Cardiac muscle cell (in vitro differentiated cells and primary cell): Measurements from ENCODE around the gene SND1. TPM values are rescaled to one million over a fixed set of nuclear protein-coding genes. Genes with fewer than 3 reads are reported as not detected.

Experiments
- DNase-seq, 2 donors: peaks; one replicate each; pipeline versions ENCODE4 v3.0.0 to v3.0.0-alpha.2; 2010 to 2017; ENCODE audit warnings: low read depth in 1 of 2, low spot score in 1 of 2
- H3K27ac ChIP-seq: fragments of 200-600 bp; sonication (generic); 2 replicates; pipeline ENCODE4 v1.5.1; 2016
- H3K27me3 ChIP-seq: fragments of 200-600 bp; sonication (generic); 2 replicates; pipeline ENCODE4 v1.6.0; 2016; ENCODE audit warnings: control low read depth
- H3K36me3 ChIP-seq: fragments of 200-600 bp; sonication (generic); 2 replicates; pipeline ENCODE4 v1.5.1; 2016; ENCODE audit warnings: control low read depth
- H3K4me1 ChIP-seq: fragments of 200-600 bp; sonication (generic); 2 replicates; pipeline ENCODE4 v1.8.1; 2017; ENCODE audit warnings: low read depth, mild to moderate bottlenecking, mixed run types
- H3K4me3 ChIP-seq: fragments of 200-600 bp; sonication (generic); 2 replicates; pipeline ENCODE4 v1.5.1; 2016; ENCODE audit warnings: mild to moderate bottlenecking
- H3K9me3 ChIP-seq: fragments of 200-600 bp; sonication (generic); 2 replicates; pipeline ENCODE4 v1.5.1; 2017; ENCODE audit warnings: low read depth, mild to moderate bottlenecking, control low read depth
- CTCF ChIP-seq: IDR thresholded peaks from 2 replicates; pipeline ENCODE4 v1.5.1; 2012; ENCODE audit warnings: low read depth, mild to moderate bottlenecking, low read length
- polyA plus RNA-seq: library from polyadenylated mRNA; unstranded; fragments of >200 nt; fragmentation: Nextera tagmentation; extraction: Ambion mirVana; gene quantifications from 2 replicates; pipeline ENCODE4 v1.2.1, GENCODE V29; 2016
- total RNA-seq: library from RNA; depleted of rRNA; stranded (reverse); fragments of >200 nt; gene quantifications from 2 replicates; pipeline ENCODE4 v1.2.3, GENCODE V29; 2016

The SND1 gene
- total and polyA plus RNA-seq, 2 experiments from 2014 or later, result 114 to 172 TPM

DNA sequence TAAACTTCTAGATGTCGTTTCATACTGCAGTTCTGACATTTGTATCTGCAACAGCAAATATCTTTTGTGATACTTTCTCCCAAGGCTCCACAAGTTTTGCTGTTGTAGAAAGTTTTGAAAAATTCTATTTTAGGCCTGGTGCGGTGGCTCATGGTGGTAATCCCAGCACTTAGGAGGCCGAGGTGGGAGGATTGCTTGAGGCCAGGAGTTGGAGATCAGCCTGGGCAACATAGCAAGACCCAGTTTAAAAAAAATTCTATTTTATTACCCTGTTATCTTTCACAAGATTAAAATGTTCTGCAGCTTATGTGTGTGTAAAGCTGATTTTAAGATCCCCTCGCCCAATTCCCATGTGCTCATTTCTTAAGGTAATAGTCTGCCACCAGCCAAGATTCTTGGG, 1.4 kb downstream of the SND1 start:
- H3K4me3 ChIP-seq, result peak overlapping the region; percentile 87
- H3K27me3 ChIP-seq, result no peaks in the 10 kb centered on the region
- H3K4me1 ChIP-seq, result peaks cover 12% of the 10 kb centered on the region
- no peak overlapping the region for H3K27ac ChIP-seq
- no peak for DNase-seq
- no peaks in the 10 kb centered on the region for H3K36me3 ChIP-seq
- no peak for TF ChIP-seq CTCF
- H3K9me3 ChIP-seq, result no peaks in the 10 kb centered on the region

GRCh38 chr7:127654404-127655394, 2.7 kb downstream of the SND1 start:
- Histone ChIP-seq H3K27ac (peak overlapping the region; percentile 32), H3K9me3 (no peaks in the 10 kb centered on the region), H3K27me3 (no peaks in the 10 kb centered on the region), H3K4me3 (no peak overlapping the region), H3K36me3 (no peaks in the 10 kb centered on the region), H3K4me1 (peaks cover 12% of the 10 kb centered on the region)
- no peak for TF ChIP-seq CTCF
- peak in 1 of 2 donors; percentile 31 for DNase-seq

GRCh38 chr7:127655720-127656119, 3.7 kb downstream of the SND1 start:
- H3K4me3 ChIP-seq, result no peak overlapping the region
- H3K4me1 ChIP-seq, result peaks cover 12% of the 10 kb centered on the region

GRCh38 chr7:127657500-127657899, 5.5 kb downstream of the SND1 start:
- Histone ChIP-seq H3K27me3 (no peaks in the 10 kb centered on the region), H3K4me1 (peaks cover 12% of the 10 kb centered on the region), H3K27ac (no peak overlapping the region), H3K4me3 (no peak overlapping the region), H3K36me3 (no peaks in the 10 kb centered on the region), H3K9me3 (no peaks in the 10 kb centered on the region)
- TF ChIP-seq CTCF, result no peak
- DNase-seq, result no peak

More at GRCh38 chr7:127655720-127656119, 3.7 kb downstream of the SND1 start:
- H3K27me3 ChIP-seq, result no peaks in the 10 kb centered on the region
- H3K27ac ChIP-seq, result no peak overlapping the region
- H3K36me3 ChIP-seq, result no peaks in the 10 kb centered on the region
- no peaks in the 10 kb centered on the region for H3K9me3 ChIP-seq
- TF ChIP-seq CTCF, result no peak
- no peak for DNase-seq

DNA sequence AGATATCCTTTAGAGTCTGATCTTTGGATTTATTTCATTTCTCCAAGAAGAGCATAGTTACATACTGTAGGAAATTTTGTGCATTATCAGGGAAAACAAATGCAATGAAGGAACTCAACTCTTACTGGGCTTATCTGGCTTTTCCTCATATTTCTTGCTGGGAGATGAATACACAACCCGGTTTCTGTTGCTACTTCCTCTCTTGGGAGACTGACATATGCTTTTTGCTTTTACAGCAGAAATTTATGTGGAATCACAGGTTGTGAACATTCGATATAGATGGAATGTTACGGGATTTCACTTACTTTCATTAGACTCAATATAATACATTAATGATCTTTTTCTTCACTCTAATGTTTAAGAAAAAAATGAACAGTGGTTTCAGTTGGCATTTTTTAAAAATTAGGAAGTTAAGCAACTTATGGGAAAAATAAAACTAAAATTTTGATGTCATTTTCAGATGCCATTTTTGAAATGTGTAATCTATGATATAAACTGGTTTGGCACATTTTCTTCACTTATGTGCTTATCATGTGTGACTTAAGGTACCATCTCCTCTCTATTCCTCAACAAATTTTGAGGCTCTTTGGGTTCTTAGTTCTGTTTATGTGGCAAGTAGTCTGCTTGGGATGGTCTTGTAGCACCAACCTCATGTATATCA, 7.1 kb downstream of the SND1 start:
- no peak for DNase-seq
- no peak for TF ChIP-seq CTCF
- no peaks in the 10 kb centered on the region for H3K27me3 ChIP-seq
- no peaks in the 10 kb centered on the region for H3K9me3 ChIP-seq
- H3K4me3 ChIP-seq, result no peak overlapping the region
- H3K27ac ChIP-seq, result no peak overlapping the region
- H3K4me1 ChIP-seq, result peaks cover 4% of the 10 kb centered on the region
- no peaks in the 10 kb centered on the region for H3K36me3 ChIP-seq
